Ramos (cell line): ENCODE results near the gene GPD1L.

ENCODE experiments used
- in situ Hi-C: fragments of 300-500 bp; cut with MboI; formaldehyde crosslinking; loops from one replicate; pipeline ENCODE4 v1.14.3; 2022; ENCODE audit warnings: low sequenced_read_pairs; ENCODE audit not compliant: unreplicated experiment

GPD1L gene

DNA sequence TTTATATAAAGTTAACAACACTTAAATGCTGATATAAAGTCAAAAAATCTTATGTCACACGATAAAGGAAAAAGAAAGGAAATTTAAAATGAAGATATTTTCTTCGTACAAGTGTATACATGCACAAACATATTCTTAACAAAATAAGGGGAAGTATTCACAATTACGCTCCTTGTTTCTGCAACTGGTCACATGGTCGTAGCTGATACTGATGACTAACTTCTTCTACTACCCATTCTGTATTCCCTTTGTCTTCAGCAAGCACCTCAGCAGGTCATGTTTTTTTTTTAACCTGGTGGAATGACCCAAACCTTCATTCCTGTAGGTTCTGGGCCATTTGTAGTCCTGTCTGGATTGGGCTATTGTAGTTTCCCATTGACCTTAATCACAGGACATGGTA is 102.0 kb downstream of the GPD1L start:
- in situ Hi-C loops: no loop called here

DNA sequence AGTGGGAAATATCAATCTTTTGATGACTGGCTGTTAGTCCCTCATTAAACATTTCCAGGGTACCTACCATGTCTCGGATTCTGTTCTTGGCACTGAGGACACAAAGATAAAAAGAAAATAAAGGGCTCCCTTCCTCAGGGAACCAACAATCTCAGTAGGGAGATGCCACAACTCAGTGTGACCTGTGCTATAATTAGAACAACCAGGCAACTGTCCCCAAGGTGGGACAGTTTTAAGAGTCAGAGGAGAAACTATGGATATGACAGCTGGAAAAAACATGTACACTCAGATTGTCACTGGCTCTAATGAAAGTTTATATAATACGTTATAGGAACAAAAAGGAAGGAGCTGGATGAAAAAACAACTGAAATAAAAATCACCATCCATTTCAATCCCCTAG is 108.8 kb downstream of the GPD1L start:
- in situ Hi-C loops: no loop called here

DNA sequence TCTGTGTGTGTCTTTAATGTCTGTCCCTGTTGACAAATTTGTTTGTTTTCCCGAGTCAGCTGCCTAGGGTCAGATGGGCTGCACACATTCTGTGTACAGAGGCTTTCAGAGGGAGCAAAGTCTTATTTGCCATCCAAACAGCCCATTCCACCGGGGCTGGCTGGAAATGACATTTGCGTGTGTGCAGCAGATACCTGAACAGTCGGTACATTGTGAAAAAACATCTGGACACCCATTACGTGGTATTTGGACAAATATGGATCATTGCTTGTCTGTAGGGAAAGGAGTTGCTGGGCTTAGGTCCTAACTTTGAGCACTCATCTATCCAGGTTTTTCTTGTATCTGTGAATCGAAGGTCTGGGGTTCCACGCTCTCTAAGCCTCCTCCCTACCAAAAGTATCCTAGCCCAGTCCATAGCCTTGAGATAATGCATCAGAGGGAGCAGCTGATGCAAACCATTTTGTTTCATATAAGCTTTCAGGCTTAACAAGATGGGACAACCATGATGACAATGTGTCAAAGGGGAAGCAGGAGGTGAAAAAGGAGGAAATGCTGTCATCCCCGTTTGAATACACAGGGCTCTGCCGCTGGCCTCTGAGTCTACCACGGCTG is 109.9 kb downstream of the GPD1L start:
- in situ Hi-C loops: no loop called here

DNA sequence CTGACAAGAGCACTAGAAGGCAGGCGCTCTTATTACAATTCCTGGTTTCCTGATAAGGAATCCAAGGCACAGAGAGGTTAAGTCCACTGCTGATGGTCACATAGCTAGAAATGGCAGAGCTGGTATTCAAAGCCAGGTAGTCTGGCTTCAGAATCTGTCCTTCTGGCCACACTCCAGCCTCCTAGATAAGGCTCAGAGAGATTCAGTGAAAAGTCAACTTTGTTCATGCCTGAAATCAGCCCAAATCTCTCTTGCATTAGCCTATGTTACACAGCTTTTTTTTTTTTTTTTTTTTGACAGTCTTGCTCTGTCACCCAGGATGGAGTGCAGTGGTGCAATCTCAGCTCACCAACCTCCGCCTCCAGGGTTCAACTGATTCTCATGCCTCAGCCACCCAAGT is 110.9 kb downstream of the GPD1L start:
- in situ Hi-C loops: no loop called here
